ENCODE data around the gene ARHGAP42.

ARHGAP42 gene

GRCh38 chr11:100810146-100810545 is 123.1 kb downstream of the ARHGAP42 start:
- Histone ChIP-seq H3K9me3 (ENCODE audit: low read length) (no peaks in the 10 kb centered on the region), H3K27ac (ENCODE audit: low read depth, low read length, poor library complexity, severe bottlenecking) (no peak overlapping the region), H4K20me1 (ENCODE audit: insufficient read depth, low read length) (no peaks in the 10 kb centered on the region), H3K4me2 (ENCODE audit: low read length) (no peak overlapping the region), H3K9me2 (ENCODE audit: low read depth, low read length) (no peaks in the 10 kb centered on the region), H3K27me3 (ENCODE audit: insufficient read depth, low read length) (no peaks in the 10 kb centered on the region), H2AFZ (ENCODE audit: low read length) (no peak overlapping the region), H3K36me3 (ENCODE audit: insufficient read depth, low read length) (no peaks in the 10 kb centered on the region), H3K4me3 (ENCODE audit: low read depth, low read length, poor library complexity, severe bottlenecking) (no peak overlapping the region), H3K79me2 (ENCODE audit: insufficient read depth, low read length) (no peaks in the 10 kb centered on the region), H3F3A (ENCODE audit: insufficient read depth, low read length) (no peaks in the 10 kb centered on the region), H3K9ac (ENCODE audit: low read length) (no peak overlapping the region), H3K4me1 (ENCODE audit: insufficient read depth, low read length, severe bottlenecking) (peaks cover 6% of the 10 kb centered on the region)
- no peak for TF ChIP-seq CTCF (IDR thresholded peaks at IDR 0.05; ENCODE audit: low read length)
- no peak for TF ChIP-seq EZH2 (IDR thresholded peaks at IDR 0.05; ENCODE audit: borderline replicate concordance, low read length)

GRCh38 chr11:100810666-100811065 is 123.6 kb downstream of the ARHGAP42 start:
- no peaks in the 10 kb centered on the region for H3K27me3 ChIP-seq (ENCODE audit: insufficient read depth, low read length)
- peaks cover 6% of the 10 kb centered on the region for H3K4me1 ChIP-seq (ENCODE audit: insufficient read depth, low read length, severe bottlenecking)
- no peaks in the 10 kb centered on the region for H3F3A ChIP-seq (ENCODE audit: insufficient read depth, low read length)
- no peaks in the 10 kb centered on the region for H3K9me3 ChIP-seq (ENCODE audit: low read length)
- H3K27ac ChIP-seq (ENCODE audit: low read depth, low read length, poor library complexity, severe bottlenecking): no peak overlapping the region
- H3K4me2 ChIP-seq (ENCODE audit: low read length): no peak overlapping the region
- no peak overlapping the region for H3K4me3 ChIP-seq (ENCODE audit: low read depth, low read length, poor library complexity, severe bottlenecking)
- H4K20me1 ChIP-seq (ENCODE audit: insufficient read depth, low read length): no peaks in the 10 kb centered on the region
- H3K36me3 ChIP-seq (ENCODE audit: insufficient read depth, low read length): no peaks in the 10 kb centered on the region
- H3K79me2 ChIP-seq (ENCODE audit: insufficient read depth, low read length): no peaks in the 10 kb centered on the region
- TF ChIP-seq CTCF (IDR thresholded peaks at IDR 0.05; ENCODE audit: low read length) (no peak), EZH2 (IDR thresholded peaks at IDR 0.05; ENCODE audit: borderline replicate concordance, low read length) (no peak)
- H2AFZ ChIP-seq (ENCODE audit: low read length): no peak overlapping the region
- no peaks in the 10 kb centered on the region for H3K9me2 ChIP-seq (ENCODE audit: low read depth, low read length)
- H3K9ac ChIP-seq (ENCODE audit: low read length): no peak overlapping the region

- no peaks in the 10 kb centered on the region for H4K20me1 ChIP-seq (ENCODE audit: insufficient read depth, low read length)
- H3K79me2 ChIP-seq (ENCODE audit: insufficient read depth, low read length): no peaks in the 10 kb centered on the region
- no peaks in the 10 kb centered on the region for H3F3A ChIP-seq (ENCODE audit: insufficient read depth, low read length)
Measured at GRCh38 chr11:100812517-100812916, 125.4 kb downstream of the ARHGAP42 start.

More at GRCh38 chr11:100812517-100812916, 125.4 kb downstream of the ARHGAP42 start:
- no peaks in the 10 kb centered on the region for H3K36me3 ChIP-seq (ENCODE audit: insufficient read depth, low read length)
- H3K27ac ChIP-seq (ENCODE audit: low read depth, low read length, poor library complexity, severe bottlenecking): no peak overlapping the region
- H3K9me2 ChIP-seq (ENCODE audit: low read depth, low read length): no peaks in the 10 kb centered on the region
- no peak overlapping the region for H3K9ac ChIP-seq (ENCODE audit: low read length)
- H3K9me3 ChIP-seq (ENCODE audit: low read length): no peaks in the 10 kb centered on the region
- H2AFZ ChIP-seq (ENCODE audit: low read length): no peak overlapping the region
- no peaks in the 10 kb centered on the region for H3K27me3 ChIP-seq (ENCODE audit: insufficient read depth, low read length)
- TF ChIP-seq CTCF (IDR thresholded peaks at IDR 0.05; ENCODE audit: low read length) (no peak), EZH2 (IDR thresholded peaks at IDR 0.05; ENCODE audit: borderline replicate concordance, low read length) (no peak)
- H3K4me2 ChIP-seq (ENCODE audit: low read length): no peak overlapping the region
- H3K4me3 ChIP-seq (ENCODE audit: low read depth, low read length, poor library complexity, severe bottlenecking): no peak overlapping the region
- H3K4me1 ChIP-seq (ENCODE audit: insufficient read depth, low read length, severe bottlenecking): peaks cover 6% of the 10 kb centered on the region

Data from OCI-LY1 (cell line).